GM12891 (cell line): Measurements from ENCODE around the gene ITFG1.

Experiments
- PAX5 ChIP-seq: IDR thresholded peaks from 2 replicates; pipeline ENCODE4 v1.6.1; 2011; ENCODE audit warnings: low read length, moderate library complexity, mild to moderate bottlenecking; ENCODE audit not compliant: insufficient read depth, severe bottlenecking
- POLR2A ChIP-seq: IDR thresholded peaks from 2 replicates; pipeline ENCODE4 v1.6.1; 2011; ENCODE audit warnings: low read depth, low read length, control low read depth
- POLR2AphosphoS5 ChIP-seq: IDR thresholded peaks from 2 replicates; pipeline ENCODE4 v1.6.1; 2011; ENCODE audit warnings: low read depth, low read length, control low read depth
- SPI1 ChIP-seq: IDR thresholded peaks from 2 replicates; pipeline ENCODE4 v1.6.1; 2011; ENCODE audit warnings: low read depth, low read length, control low read depth
- TAF1 ChIP-seq: IDR thresholded peaks from 2 replicates; pipeline ENCODE4 v1.6.1; 2011; ENCODE audit warnings: low read depth, low read length, control low read depth

DNA sequence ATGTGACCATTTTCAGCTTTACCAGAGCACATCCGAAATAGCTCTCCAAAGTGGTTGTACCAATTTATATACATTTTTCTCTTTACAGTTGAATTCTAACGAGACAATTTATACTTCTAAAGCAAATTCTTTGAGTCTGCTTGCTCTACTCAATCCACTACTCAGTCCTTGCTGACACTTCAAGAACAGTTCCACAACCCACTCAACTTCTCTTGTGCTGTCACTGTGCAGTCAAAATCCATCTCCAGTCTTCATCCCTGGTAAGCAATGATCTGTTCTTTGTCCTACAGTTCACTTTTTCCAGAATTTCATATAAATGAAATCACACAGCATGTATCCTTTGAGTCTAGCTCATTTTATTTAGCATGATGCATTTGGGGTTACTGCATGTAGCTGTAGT, 347.7 kb downstream of the ITFG1 start:
- TF ChIP-seq POLR2A (no peak), POLR2AphosphoS5 (no peak), SPI1 (no peak), TAF1 (no peak), PAX5 (no peak)
